H1 (cell line): ENCODE results near the gene CYBA. TPM values are rescaled to one million over a fixed set of nuclear protein-coding genes. Genes with fewer than 3 reads are reported as not detected.

Experiments
- ASH2L ChIP-seq: fragments of 200-600, 300-600 bp; sonication (generic); IDR thresholded peaks from one replicate; pipeline ENCODE4 v1.7.1; 2017; ENCODE audit warnings: low read length
- CBX8 ChIP-seq: fragments of 300-800, 300-1000 bp; sonication (generic); IDR thresholded peaks from 2 replicates; pipeline ENCODE4 v1.7.1; 2016; ENCODE audit warnings: low read depth, low read length, borderline replicate concordance
- POLR2A ChIP-seq, 2 experiments: IDR thresholded peaks; 1 replicate in 1 of 2; 2 replicates in 1 of 2; pipeline ENCODE4 v1.6.1; 2011; ENCODE audit warnings: low read depth in 2 of 2, low read length in 2 of 2, mild to moderate bottlenecking in 2 of 2; ENCODE audit errors: control extremely low read depth in 1 of 2
- POU5F1 ChIP-seq: IDR thresholded peaks from 2 replicates; pipeline ENCODE4 v1.6.1; 2011; ENCODE audit warnings: low read depth, mild to moderate bottlenecking, low read length, moderate library complexity
- RBBP5 ChIP-seq: IDR thresholded peaks from 2 replicates; pipeline ENCODE4 v1.7.1; 2012; ENCODE audit warnings: low read depth, mild to moderate bottlenecking, inconsistent platforms, low read length, moderate library complexity, borderline replicate concordance
- RNF2 ChIP-seq: fragments of 200-900, 300-1000 bp; sonication (generic); IDR thresholded peaks from 2 replicates; pipeline ENCODE4 v1.7.1; 2016; ENCODE audit warnings: borderline replicate concordance, low read depth, mild to moderate bottlenecking, antibody characterized with exemption, low read length; ENCODE audit not compliant: poor library complexity, severe bottlenecking; ENCODE audit errors: missing control alignments
- TEAD4 ChIP-seq: IDR thresholded peaks from 2 replicates; pipeline ENCODE4 v1.6.1; 2012; ENCODE audit warnings: low read depth, low read length, inconsistent platforms, mixed read lengths
- polyA plus RNA-seq, 7 experiments: library from polyadenylated mRNA; depleted of rRNA in 3 of 7; stranded (reverse) in 5 of 7; unstranded in 2 of 7; fragments of >200 nt in 5 of 7; fragments of 200-250 nt in 2 of 7; gene quantifications; 1 replicate in 5 of 7; 2 replicates in 1 of 7; 4 replicates in 1 of 7; pipeline versions ENCODE4 v1.2.1 to v1.2.3, GENCODE V29; 2011 to 2013; ENCODE audit warnings: missing spikeins in 2 of 7, mixed read lengths in 2 of 7
- total RNA-seq: library from RNA; stranded (reverse); fragmentation: NEBNext Ultra II Directional; extraction: Animal tissue kit (Norgen Biotek cat#: 25700); gene quantifications from 2 replicates; pipeline ENCODE4 v1.2.1, GENCODE V29; 2021

The CYBA gene
- total and polyA plus RNA-seq, 2 of the 8 experiments (the other 6 are each of a cell fraction or from before 2014, with no cell fraction given): 136 to 254 TPM

- no peak for TF ChIP-seq CBX8
- no peak for TF ChIP-seq ASH2L
- TF ChIP-seq RBBP5: no peak
- no peak for TF ChIP-seq POLR2A (IDR thresholded peaks at IDR 0.05; ENCODE audit: control extremely low read depth in 1 of 2, low read depth in 2 of 2, low read length in 2 of 2)
- no peak for TF ChIP-seq RNF2
- TF ChIP-seq TEAD4: no peak
- no peak for TF ChIP-seq POU5F1
Measured at GRCh38 chr16:88651276-88651988, 579 bp upstream of the CYBA start (continued).
